ENCODE results near the gene CEP95.

- TF ChIP-seq CTCF (IDR thresholded peaks at IDR 0.05; ENCODE audit: low read depth, low read length) (no peak), EZH2phosphoT487 (IDR thresholded peaks at IDR 0.05; ENCODE audit: low read depth) (no peak)
Measured at GRCh38 chr17:64466019-64466735, 40.6 kb upstream of the CEP95 start.
